LHCN-M2 (cell line): Measurements from ENCODE around the gene PER1. TPM values are rescaled to one million over a fixed set of nuclear protein-coding genes. Genes with fewer than 3 reads are reported as not detected.
A peak's percentile ranks its signal among the peaks of the same experiment; 100 is the strongest.
"Not testable (repeated sequence)": the region's sequence is repeated elsewhere in the genome, so short reads cannot be mapped to it uniquely, and the experiment has no call there.

Source experiments
- DNase-seq: peaks from one replicate; pipeline ENCODE4 v3.0.0-alpha.2; 2012; ENCODE audit warnings: low read depth
- total RNA-seq: library from RNA; depleted of rRNA; stranded (reverse); fragments of >200 nt; gene quantifications from 2 replicates; pipeline ENCODE4 v1.2.3, GENCODE V29; 2014

The PER1 gene
- total RNA-seq, 1 experiment from 2014 or later: 18.2 TPM

DNA sequence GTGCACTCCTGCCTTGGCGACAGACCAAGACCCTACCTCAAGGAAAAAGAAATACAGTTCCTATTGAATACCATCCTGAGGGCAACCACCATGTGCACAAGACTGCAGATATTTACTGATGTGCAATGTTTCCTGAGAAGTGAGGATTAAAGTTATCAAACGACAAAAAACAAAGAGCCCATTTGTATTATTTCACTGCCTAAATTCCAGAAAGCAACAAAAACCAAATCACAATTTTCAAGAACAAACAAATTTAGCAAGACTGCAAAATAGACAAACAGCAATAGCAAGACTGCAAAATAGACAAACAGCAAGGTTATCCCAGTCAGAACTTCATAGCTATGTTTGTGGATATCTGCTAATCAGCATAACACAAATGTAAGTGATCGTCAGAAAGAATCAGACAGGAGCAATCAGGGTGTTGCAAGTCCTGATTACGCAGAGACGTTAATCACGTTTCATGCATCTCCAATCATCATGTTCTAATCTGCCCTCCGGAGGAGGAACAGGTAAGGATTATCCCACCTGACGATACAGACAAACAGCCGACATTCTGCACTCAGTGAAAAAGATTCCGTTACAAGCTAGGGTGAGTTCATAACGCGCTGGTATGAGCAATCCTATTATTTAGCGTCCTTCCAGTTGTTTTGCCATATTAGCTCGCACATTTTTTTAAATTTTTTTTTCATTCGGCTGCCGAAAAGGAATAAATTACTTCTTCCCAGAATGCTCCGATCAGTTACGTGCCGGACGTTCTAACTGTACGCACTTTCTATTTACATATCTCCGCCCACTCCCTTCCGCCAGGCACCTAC, 21.1 kb upstream of the PER1 start:
- peak; percentile 99 for DNase-seq

DNA sequence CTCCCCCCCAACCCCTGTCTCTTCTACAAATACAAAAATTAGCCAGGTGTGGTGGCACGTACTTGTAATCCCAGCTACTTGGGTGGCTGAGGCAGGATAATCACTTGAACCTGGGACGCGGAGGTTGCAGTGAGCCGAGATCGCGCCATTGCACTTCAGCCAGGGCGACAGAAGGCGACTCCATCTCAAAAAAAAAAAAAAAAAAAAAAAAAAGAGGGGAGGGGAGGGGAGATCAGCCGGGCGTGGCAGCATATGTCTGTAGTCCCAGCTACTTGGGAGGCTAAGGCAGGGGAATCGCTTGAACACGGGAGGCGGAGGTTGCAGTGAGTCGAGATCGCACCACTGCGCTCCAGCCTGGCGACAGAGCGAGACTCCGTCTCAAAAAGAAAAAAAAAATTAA, 18.0 kb upstream of the PER1 start:
- DNase-seq: not testable (repeated sequence)

DNA sequence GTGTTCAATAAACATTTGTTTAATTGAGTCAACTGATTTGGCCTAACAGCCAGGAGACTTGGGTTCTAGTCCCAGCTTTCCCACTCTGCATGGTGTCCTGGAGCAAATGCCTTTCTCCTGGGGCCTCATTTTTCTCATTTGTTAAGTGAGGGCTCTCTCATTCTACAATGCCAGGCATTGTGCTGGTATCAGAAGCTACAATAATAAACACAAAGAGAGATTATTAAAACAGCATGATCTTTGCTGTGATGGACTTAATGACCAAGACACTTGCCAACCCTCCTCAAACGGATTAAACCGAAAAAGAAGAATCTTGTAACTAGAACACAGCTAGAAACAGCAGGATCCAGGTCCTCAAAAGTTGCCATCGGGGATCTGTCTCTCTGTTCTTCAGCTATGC, 15.3 kb upstream of the PER1 start:
- no peak for DNase-seq

DNA sequence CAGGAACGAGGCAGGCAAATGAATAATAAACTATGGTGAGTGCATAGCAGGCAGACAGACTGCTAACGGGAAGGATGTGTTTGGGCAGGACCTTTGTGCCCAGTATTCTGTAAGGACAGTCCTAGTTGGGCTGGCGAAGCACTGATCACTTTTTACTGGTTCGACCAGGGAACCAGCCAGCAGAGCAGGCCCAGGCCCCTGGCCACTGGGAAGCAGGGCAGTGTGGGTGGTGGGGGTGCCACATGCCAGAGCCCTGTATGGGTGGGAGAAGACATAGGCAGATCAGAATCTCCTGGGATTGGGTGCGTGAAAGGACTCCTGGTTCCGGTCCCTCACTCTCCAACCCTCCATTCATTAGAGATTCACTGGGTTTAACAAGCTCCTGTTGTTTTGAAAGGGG, 14.5 kb upstream of the PER1 start:
- DNase-seq: no peak

- DNase-seq: no peak
Measured at GRCh38 chr17:8164815-8165131, 12.6 kb upstream of the PER1 start.

DNA sequence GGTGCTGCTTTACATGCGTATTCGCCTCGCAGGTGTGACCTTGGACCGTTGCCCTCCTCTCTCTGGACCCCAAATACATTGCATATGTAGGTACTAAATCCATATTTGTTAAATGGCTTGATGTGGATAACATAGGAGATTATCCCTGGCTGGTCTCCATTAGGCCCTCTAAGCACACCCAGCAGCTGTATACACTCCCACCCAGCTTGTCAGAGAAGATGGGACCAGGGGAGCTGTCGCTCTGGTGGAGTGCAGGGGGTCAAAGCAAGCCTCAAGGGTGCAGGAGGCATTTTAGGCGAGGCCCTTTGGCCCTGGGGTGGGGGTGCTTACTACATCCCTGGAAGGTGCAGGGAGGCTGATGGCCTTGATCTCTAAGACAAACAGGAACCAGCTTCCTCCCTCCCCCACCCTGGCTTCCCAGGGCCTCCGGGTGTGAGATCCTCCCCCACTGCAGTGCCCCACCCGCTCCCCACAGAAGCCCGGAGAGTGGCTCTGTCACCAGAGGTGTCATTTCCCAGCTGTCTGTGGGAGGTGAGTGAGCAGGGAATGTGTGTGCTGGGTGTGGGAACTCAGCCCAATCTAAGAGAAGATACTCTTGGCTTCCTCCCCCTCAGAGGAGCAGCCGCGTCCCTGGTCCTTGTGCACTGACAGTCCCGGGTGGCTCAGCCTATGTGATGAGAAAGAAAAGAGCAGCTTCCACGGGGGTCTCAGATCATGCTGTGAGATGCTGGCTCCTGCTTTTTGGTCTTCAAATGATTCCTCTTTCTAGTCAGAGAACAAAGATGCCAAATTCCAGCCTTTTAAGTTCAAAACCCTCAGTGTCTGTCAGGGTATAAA, 12.0 kb upstream of the PER1 start:
- DNase-seq: peak; percentile 79

DNA sequence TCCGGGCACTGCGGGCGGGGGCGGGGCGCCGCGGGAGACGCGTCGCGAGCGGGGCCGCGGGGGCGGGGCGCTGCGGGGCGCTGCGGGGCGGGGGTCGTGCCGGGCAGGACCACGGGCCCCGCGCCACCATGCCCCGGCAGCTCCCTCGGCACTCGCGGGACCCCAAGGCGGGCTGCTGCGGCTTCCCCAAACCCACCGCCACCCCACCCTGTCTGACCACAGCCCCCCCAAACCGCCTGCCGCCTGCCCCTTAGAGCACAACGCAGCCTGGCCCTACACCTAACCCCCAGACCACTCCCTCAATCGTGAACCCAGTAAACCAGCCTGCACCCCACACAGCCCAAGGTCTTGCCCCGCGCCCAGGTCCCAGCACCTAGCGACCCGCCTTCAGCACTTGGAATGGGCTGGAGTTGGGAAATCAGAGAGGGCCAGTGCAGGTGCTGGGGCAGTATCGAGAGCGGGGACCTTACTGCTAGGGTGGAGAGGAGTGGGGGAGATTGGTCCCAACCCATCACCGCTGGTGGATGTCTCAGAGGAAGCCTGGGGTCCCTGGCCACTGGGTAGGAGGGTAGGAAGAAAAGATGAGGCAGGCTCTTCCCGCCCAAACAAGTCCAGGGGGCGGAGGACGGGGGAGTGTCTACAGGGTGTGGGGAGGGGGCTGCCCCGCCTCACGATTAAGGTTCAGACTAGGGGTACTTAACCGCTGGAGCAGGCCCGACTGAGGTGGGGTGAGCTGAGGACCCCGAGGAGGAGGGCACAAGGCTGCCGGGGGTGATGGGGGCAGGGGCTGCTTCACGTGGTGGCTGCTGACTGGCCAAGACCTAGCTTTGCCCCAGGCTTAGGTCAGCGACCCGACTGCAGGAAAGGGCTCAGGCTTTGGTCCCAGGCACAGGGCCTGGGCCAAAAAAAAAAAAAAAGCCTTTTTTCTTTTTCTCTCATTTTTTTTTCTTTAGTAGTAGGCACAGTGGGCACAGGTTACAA, 11.1 kb upstream of the PER1 start:
- DNase-seq: no peak

GRCh38 chr17:8162233-8162996, 10.2 kb upstream of the PER1 start, which contains the start of gene VAMP2:
VAMP2 (minus strand) TSS chr17:8162948; CDS start chr17:8162879, 69 bp downstream.
- DNase-seq: peak; percentile 64

DNA sequence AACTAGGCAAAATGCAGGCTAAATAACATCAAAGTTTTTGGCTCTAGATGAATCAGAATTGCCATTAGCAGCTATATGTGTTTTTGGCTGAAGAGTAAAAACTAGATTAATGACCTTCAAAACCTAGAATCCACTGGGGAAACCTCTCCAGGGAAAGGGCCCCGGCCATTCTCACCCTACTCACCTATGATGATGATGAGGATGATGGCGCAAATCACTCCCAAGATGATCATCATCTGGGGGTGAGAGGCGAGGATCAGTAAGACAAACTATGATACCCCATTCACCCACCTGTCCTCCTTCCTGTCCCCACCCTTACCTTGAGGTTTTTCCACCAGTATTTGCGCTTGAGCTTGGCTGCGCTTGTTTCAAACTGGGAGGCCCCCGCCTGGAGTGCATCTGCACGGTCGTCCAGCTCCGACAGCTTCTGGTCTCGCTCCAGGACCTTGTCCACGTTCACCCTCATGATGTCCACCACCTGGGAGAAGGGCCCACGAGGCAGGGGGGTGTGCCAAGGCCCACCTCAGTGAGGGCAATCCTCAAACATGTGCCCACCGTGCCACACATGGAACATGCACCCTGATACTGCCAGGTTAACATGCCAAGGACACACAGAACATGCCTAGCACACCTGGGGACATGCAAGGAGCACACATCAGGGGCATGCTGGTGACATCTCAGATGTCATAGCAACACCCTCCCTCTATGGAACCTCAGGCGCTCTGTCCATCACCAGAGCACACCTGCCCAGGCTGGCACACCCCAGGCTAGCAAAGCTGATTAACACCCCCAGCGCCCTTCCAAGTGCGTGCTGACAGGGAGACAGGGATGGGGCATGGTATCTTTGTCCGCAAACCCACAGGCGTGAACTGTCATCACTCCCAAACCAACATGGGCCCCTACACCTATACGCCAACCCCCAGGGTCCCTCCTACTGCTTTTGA, 9.4 kb upstream of the PER1 start:
- no peak for DNase-seq

DNA sequence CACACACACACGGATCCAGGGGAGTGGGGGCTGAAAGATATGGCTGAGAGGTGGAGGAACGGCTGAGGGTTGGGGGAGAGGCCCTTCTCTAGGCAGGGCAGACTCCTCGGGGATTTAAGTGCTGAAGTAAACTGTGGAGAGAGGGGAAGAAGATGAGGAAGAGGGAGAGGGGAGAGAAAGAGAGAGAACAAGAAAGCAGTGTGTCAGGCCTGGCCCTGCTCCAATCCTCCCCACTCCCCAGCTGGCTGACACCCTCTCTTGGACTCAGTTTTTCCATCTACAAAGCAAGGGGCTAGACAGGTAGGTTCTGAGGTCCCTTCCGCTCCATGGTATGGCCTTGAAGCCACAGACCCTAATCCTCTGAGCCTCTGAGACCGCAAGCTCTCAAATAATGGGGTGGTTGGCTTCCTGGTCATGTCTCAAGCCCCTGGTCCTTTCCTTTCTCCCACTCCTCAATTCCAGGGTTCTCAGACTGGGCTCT, 8.6 kb upstream of the PER1 start:
- DNase-seq: no peak

GRCh38 chr17:8160224-8160577, 8.0 kb upstream of the PER1 start:
- DNase-seq: no peak

GRCh38 chr17:8159459-8160223, 7.4 kb upstream of the PER1 start:
- no peak for DNase-seq

GRCh38 chr17:8159032-8159400, 6.8 kb upstream of the PER1 start:
- DNase-seq: no peak

GRCh38 chr17:8158267-8159031, 6.2 kb upstream of the PER1 start:
- peak; percentile 87 for DNase-seq

DNA sequence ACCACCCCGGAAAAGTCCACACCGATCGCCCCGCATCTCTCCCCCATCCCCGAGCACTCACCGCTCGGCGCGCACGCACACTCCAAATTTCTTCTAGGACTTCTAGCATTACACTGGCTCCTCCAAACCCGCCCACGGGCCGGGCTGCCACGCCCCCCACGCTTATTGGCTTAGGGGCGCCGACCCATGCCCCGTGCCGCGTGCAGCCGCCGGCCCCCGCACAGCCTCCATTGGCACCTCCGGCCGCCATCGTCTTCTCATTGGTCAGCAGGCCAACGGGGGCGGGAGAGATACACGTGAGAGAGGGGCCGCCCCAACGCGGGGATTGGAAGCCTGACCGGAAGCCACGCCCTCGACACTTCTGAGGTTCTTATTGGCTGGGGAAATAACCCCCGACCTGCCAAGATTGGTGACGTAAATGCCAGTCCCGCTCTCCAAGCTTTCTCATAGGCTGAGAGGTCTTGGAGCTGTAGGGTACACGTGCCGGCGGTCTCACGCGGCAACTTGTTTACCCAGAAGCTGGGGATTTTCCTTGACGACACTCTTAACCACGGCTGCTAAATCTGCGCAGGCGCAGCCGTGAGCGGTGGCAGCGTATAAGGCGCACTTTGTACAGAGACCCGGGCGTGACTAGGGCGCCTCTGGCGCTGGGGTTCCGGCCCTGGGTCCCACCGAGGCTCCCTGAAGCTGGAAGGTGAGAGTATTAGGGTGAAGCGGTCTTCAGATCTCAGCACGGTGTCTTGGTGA, 4.2 kb upstream of the PER1 start:
- peak; percentile 100 for DNase-seq

GRCh38 chr17:8155996-8156245, 3.7 kb upstream of the PER1 start:
- DNase-seq: no peak

GRCh38 chr17:8155231-8155995, 3.2 kb upstream of the PER1 start:
- DNase-seq: peak; percentile 10
